GM21381 (cell line): ENCODE measurements around the gene SLAMF8.

ENCODE experiments used
- ATAC-seq: cut with Tn5 transposase; IDR thresholded peaks from one replicate; pipeline ENCODE4 v1.9.1; 2021; ENCODE audit warnings: mild to moderate bottlenecking, moderate library complexity; ENCODE audit not compliant: unreplicated experiment

Gene SLAMF8

GRCh38 chr1:159817276-159818041, 9.2 kb upstream of the SLAMF8 start:
- ATAC-seq = no peak

- ATAC-seq = no peak
These were observed 5.4 kb upstream of the SLAMF8 start for GRCh38 chr1:159821171-159821867.

DNA sequence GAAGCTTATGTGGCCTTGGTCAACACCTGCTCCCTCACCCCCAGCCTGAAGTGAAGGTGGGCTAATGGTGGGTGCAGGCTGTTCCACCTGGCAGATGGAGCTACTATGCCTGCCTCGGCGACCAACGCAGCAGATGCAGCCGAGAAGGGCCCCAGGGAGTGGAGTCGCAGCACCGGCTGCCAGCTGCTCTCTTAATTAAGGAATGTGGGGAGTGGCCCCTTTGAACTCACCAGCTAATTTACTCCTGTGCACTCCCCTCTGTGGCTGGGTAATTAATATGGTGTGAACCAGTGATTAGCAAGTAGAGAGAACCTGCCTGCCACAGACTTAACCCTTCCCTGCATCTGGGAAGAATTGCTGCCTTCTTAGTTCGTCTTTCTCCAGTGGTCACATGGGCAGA, 3.3 kb upstream of the SLAMF8 start:
- no peak for ATAC-seq

GRCh38 chr1:159825564-159825963, 1.1 kb upstream of the SLAMF8 start:
- no peak for ATAC-seq

- ATAC-seq = no peak
These were observed 423 bp downstream of the SLAMF8 start for GRCh38 chr1:159827102-159827490.

- ATAC-seq = no peak
These were observed 876 bp downstream of the SLAMF8 start for GRCh38 chr1:159827549-159827948.

DNA sequence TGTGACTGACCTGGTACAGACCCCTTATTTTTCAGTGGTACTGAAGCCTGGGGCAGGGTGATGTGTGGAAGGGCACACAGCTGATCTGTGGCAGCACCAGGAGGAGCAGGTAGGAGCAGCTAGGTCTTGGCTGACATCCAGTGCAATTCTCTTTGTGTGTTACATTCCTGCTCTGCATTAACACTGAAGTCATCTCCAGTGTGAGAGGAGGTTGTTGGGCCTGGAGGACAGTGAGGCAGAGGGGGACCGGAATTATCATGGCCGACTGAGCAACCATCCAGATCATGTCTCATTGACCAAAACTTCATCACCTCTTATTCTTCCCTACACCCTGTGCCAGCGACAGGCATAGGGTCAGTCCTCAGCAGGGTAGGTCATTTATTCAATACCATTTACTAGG, 1.5 kb downstream of the SLAMF8 start:
- ATAC-seq = no peak

- no peak for ATAC-seq
These were observed 2.1 kb downstream of the SLAMF8 start for GRCh38 chr1:159828581-159829272.

DNA sequence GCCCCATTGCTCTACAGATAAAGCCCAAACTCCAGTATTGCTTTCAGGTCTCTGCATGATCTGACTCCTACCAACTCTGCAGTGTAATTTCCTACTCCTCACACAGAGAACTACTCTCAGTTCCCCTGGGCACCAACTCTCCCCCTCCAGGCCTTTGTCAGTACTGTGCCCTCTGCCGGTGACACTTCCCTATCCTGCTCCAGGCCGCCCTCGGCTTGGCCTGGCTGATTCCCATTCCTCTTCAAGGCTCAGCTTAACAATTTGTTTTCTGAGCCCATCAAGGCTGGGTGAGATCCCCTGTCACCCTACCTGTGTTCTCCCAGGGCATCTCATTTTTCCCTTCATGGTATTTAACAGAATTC, 2.6 kb downstream of the SLAMF8 start:
- peak; percentile 66 for ATAC-seq

DNA sequence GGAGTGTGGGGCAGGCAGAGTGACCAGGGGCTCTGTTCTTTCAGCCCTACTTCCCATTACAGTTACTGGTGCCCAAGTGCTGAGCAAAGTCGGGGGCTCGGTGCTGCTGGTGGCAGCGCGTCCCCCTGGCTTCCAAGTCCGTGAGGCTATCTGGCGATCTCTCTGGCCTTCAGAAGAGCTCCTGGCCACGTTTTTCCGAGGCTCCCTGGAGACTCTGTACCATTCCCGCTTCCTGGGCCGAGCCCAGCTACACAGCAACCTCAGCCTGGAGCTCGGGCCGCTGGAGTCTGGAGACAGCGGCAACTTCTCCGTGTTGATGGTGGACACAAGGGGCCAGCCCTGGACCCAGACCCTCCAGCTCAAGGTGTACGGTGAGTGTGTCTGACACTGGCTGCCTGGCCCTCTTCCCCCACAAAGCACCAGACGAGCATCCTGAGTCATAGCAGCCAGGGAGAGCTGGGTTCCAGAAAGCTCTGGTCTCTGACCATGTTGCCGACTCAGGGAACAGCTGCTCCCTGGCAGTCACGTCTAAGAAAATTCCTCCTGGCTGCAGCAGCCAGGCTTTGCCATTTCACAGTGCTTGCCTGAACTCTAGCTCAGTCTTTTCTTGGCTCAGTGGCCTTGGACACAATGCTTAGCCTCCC, 3.3 kb downstream of the SLAMF8 start:
- no peak for ATAC-seq

DNA sequence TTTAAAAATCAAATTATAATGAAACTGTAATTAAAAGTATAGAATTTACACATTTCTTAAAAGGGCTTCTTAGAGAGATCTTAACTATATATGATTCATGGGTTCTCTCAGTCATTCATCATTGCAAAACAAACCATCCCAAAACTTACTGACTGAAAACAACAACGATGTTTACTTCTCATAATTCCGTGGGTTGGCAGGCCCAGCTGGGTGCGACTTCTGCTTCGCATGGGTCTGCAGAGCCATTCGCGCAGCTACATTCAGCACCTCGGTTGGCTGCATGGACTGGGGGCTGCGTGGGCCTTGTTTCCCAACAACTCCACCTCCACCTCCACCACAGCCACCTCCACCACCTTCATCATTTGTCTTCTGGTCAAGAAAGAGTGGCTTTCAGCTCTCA, 4.0 kb downstream of the SLAMF8 start:
- no peak for ATAC-seq

DNA sequence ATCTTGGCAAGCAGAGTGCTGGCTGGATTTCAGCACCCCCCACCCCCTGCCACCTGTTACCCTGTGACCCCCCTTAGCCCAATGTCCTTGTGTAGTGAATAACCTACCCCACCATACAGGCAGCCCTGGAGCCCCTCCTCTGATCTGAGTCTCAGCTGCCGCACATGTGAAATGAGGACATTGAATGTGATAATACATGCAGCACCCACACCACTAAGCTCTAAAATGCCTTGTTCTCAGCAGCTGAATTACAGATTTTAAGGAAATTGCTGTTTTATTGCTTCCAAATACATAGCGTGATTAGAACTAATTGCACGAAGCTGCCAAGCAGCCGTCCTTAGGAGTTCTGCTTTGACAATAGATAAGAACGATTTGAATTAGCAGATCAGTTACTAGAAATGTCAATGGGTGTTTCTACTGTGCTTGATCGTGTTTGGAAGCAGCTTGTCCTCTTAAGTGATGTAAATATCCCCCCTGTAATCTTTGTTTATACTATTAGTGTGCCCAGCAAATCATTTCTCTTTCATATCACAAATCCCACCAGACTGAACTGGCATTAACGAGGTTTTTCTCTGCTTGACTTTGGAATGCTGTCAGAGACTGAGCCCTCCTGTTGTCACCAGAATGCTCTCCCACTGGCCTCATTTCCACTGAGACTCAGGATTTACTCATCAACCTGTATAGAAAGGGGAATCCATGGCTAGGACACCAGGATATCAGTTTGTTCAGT, 4.9 kb downstream of the SLAMF8 start:
- no peak for ATAC-seq

- ATAC-seq = no peak
These were observed 5.6 kb downstream of the SLAMF8 start for GRCh38 chr1:159832309-159832708.

DNA sequence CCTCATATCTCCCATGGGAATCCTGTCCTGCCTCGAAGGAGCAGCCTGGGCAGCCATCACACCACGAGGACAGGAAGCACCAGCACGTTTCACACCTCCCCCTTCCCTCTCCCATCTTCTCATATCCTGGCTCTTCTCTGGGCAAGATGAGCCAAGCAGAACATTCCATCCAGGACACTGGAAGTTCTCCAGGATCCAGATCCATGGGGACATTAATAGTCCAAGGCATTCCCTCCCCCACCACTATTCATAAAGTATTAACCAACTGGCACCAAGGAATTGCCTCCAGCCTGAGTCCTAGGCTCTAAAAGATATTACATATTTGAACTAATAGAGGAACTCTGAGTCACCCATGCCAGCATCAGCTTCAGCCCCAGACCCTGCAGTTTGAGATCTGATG, 8.7 kb downstream of the SLAMF8 start:
- no peak for ATAC-seq

- ATAC-seq = no peak
These were observed 9.3 kb downstream of the SLAMF8 start for GRCh38 chr1:159835862-159836525.

- peak; percentile 66 for ATAC-seq
These were observed 12.0 kb downstream of the SLAMF8 start for GRCh38 chr1:159838715-159839114.

DNA sequence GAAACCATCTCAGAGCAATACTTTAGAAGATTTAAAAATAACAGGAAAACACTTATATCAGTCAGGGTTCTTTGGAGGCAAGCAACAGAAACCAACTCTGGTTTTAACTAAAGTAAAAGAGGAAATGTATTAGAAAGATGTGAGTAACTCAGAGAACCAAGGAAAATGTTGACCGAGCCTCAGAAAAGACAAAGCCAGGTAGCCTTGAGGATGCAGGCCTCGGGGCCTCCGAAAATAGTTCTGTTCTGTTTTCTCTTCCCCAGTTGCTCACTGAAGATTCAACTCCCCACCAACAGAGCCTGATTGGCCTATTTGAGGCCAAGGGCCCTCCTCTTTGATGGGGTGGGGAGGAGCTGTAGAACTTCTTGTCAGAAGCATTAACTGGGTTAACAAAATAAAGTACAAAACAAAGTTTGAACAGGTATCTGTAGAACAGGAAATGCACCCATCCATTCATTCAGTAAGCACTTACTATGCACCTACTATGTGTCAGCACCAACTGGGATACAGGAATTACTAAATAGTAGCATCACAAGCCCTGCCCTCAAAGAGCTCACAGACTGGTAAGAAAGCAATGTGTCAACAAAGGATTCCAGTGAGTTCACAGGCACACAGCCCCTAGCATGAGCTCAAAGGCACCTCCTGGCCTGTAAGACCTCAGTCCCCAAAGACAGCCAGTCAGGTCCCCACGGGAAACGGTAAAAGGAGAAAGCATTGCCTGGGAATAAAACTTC, 12.6 kb downstream of the SLAMF8 start:
- peak; percentile 83 for ATAC-seq

GRCh38 chr1:159841749-159842148, 15.1 kb downstream of the SLAMF8 start:
- ATAC-seq = no peak

- ATAC-seq = no peak
These were observed 16.8 kb downstream of the SLAMF8 start for GRCh38 chr1:159843459-159843858.
